GM06990 (cell line): ENCODE data around the gene FASTKD1.
A peak's percentile ranks its signal among the peaks of the same experiment; 100 is the strongest.
"Not testable (repeated sequence)": the region's sequence is repeated elsewhere in the genome, so short reads cannot be mapped to it uniquely, and the experiment has no call there.

Source experiments
- DNase-seq: peaks from one replicate; pipeline ENCODE4 v3.0.0-alpha.2; 2011; ENCODE audit not compliant: insufficient read length; ENCODE audit errors: extremely low read depth
- H3K27me3 ChIP-seq: replicated peaks from 2 replicates; pipeline ENCODE4 v1.6.0; 2011; ENCODE audit warnings: low read length; ENCODE audit not compliant: control insufficient read depth, insufficient read depth
- H3K36me3 ChIP-seq: 2 replicates; pipeline ENCODE4 v1.5.1; 2011; ENCODE audit warnings: low read length; ENCODE audit not compliant: control insufficient read depth, insufficient read depth
- H3K4me3 ChIP-seq: replicated peaks from 2 replicates; pipeline ENCODE4 v1.5.1; 2011; ENCODE audit warnings: low read depth, mild to moderate bottlenecking, control low read depth, low read length
- TF ChIP-seq, protein P1 (sequence below): IDR thresholded peaks from 2 replicates; pipeline ENCODE4 v1.5.1; 2011; ENCODE audit warnings: low read length, control low read depth, mild to moderate bottlenecking, inconsistent platforms; ENCODE audit not compliant: insufficient read depth, poor library complexity, severe bottlenecking

Gene FASTKD1

DNA sequence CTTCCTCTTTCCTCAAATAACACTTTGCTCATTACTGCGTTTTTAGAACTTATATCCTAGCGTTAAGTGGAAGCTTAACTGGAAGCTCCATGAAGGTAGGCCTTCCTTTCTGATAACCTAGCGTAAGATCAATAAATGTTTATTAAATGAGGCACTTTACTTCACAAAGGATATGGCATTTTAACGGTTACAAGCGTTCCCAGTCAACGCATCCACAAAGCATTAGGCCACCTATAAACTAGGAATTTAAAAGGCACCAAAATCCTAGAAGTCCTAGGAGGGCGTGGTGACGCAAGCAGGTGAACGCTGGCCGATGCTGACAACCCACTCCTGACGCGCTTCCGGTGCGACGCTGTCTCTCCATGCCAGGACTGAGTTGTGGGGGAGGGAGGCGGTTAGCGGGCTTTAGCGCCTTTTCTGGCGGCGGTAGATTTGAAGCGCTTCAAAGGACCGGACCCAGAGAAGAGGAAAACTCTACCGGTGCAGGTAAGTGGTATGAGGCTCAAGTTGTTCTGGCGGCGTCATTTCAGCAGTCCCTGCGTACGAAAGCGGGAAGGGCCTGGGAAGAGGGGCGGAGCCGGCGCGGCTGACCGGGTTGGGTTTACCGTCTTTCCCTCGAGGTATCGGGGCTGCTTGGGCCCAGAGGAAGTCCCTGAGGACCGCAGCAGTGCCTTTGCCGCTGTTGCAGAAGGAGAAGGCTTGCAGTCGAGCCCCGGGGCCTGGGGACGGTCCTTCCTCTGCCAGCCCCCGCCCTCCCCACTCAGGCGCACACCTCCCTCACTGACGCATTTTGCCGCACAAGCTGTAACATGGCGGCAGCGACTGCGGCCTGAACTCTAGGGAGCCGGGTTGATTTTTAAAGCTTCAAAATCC lies 10.6 kb upstream of the FASTKD1 start, which contains the start of gene PPIG:
PPIG (plus strand) TSS at position 347 of the 873 bp plus-strand sequence. CDS start 19,691 bp downstream, outside the sequence.
- TF ChIP-seq, protein P1, sequence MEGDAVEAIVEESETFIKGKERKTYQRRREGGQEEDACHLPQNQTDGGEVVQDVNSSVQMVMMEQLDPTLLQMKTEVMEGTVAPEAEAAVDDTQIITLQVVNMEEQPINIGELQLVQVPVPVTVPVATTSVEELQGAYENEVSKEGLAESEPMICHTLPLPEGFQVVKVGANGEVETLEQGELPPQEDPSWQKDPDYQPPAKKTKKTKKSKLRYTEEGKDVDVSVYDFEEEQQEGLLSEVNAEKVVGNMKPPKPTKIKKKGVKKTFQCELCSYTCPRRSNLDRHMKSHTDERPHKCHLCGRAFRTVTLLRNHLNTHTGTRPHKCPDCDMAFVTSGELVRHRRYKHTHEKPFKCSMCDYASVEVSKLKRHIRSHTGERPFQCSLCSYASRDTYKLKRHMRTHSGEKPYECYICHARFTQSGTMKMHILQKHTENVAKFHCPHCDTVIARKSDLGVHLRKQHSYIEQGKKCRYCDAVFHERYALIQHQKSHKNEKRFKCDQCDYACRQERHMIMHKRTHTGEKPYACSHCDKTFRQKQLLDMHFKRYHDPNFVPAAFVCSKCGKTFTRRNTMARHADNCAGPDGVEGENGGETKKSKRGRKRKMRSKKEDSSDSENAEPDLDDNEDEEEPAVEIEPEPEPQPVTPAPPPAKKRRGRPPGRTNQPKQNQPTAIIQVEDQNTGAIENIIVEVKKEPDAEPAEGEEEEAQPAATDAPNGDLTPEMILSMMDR: no peak
- Histone ChIP-seq H3K36me3 (no peaks in the 10 kb centered on the region), H3K27me3 (no peaks in the 10 kb centered on the region), H3K4me3 (peak within 1 kb of the TSS; percentile 82)
- DNase-seq: peak; percentile 87

- no peak for DNase-seq
- Histone ChIP-seq H3K4me3 (no peak overlapping the region), H3K27me3 (no peaks in the 10 kb centered on the region), H3K36me3 (no peaks in the 10 kb centered on the region)
- TF ChIP-seq, protein P1: no peak
Observed at GRCh38 chr2:169583518-169583917, 9.9 kb upstream of the FASTKD1 start.

GRCh38 chr2:169582552-169583266 lies 9.0 kb upstream of the FASTKD1 start:
- not testable (repeated sequence) for DNase-seq, H3K36me3 ChIP-seq, H3K27me3 ChIP-seq, H3K4me3 ChIP-seq

GRCh38 chr2:169579044-169579443 lies 5.4 kb upstream of the FASTKD1 start:
- Histone ChIP-seq H3K4me3 (no peak overlapping the region), H3K27me3 (no peaks in the 10 kb centered on the region)
- TF ChIP-seq, protein P1: no peak

GRCh38 chr2:169575264-169575663 lies 1.6 kb upstream of the FASTKD1 start:
- DNase-seq, H3K4me3 ChIP-seq, H3K27me3 ChIP-seq, H3K36me3 ChIP-seq: not testable (repeated sequence)

More at GRCh38 chr2:169579044-169579443, 5.4 kb upstream of the FASTKD1 start:
- no peak for DNase-seq
- H3K36me3 ChIP-seq: no peaks in the 10 kb centered on the region

GRCh38 chr2:169574539-169574938 lies 874 bp upstream of the FASTKD1 start:
- H3K27me3 ChIP-seq, H3K4me3 ChIP-seq, DNase-seq, H3K36me3 ChIP-seq: not testable (repeated sequence)

DNA sequence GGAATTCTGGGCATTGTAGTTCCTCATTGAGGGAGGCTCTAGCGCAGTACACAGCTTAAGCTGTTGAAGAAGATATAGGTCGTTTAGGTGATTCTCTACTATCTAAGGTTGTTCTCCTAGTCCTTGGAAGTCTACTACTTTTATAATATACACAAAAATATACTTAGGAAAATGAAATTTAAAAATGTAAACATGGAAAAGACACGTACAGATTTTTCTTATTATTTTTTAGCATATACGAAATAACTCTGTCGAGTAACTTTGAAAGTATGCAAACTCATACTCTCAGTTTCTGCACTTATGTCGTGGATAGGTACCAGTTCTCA lies 272 bp upstream of the FASTKD1 start:
- TF ChIP-seq, protein P1: no peak
- Histone ChIP-seq H3K27me3 (no peaks in the 10 kb centered on the region), H3K4me3 (peak overlapping the region; percentile 66), H3K36me3 (no peaks in the 10 kb centered on the region; the same call in 1 of the 2 replicates)
- DNase-seq: no peak
